ENCODE data around the gene PVALEF.

DNA sequence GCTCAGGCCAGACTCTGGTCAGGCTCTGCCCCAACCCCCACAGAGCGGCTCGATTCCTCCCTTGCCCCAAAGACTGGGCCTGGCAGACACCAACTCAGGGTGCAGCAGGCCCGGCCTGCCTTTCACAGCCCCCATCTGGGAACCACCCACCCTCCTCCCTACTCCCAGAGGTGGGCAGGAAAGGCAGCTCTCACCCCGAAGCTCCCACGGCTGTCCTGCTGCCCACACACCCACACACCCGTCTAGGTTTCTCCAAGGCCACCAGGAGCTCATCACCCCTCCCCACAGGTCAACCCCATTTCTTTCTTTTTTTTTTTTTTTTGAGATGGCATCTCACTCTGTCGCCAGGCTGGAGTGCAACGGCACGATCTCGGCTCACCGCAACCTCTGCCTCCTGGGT lies 53.7 kb downstream of the PVALEF start:
- no peak for TF ChIP-seq POLR2A (IDR thresholded peaks at IDR 0.05; ENCODE audit: low read length)
- TF ChIP-seq GATA1 (IDR thresholded peaks at IDR 0.05; ENCODE audit: low read depth, low read length), result no peak
